ENCODE results near the gene RTKN.
"Not testable (repeated sequence)": the region's sequence is repeated elsewhere in the genome, so short reads cannot be mapped to it uniquely, and the experiment has no call there.

The RTKN gene

DNA sequence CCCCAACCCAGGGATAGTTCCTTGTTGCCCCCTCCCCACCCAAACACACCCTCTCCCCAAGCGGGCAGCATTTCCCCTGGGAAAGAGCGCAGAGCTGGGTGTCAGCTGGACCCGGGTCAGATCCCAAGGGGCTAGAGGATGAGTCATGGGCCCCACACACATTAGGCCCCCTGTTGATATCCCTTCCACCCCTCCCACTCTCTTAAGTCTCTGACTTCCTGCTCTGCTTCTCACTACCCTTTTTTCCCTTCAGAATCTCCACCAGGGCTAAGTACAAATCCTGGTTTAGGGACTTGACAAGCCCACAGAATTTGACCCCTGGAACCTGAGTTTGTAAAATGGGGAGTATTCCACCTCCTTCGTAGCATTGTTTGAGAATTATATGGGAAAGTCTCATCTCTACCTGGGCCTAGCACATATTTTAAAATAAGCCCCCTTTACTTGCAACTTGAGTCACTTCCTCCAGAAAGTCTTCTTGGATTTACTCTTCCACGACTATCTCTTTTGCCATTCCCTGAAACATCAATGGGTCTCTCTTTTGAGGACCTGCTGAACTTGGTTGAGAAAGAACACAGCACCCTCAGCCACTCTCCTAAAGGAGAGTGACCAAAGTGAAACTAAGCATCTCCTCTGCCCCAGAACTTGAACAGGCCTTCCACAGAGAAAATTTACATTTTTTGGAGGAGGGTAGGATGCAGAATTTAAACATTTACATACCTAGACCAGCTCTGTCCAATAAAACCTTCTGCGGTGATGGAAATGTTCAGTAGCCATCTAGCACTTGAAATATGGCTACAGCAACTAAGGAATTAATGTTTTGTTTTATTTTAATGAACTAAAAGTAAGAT lies 4.7 kb downstream of the RTKN start:
- no peak for DNase-seq

DNA sequence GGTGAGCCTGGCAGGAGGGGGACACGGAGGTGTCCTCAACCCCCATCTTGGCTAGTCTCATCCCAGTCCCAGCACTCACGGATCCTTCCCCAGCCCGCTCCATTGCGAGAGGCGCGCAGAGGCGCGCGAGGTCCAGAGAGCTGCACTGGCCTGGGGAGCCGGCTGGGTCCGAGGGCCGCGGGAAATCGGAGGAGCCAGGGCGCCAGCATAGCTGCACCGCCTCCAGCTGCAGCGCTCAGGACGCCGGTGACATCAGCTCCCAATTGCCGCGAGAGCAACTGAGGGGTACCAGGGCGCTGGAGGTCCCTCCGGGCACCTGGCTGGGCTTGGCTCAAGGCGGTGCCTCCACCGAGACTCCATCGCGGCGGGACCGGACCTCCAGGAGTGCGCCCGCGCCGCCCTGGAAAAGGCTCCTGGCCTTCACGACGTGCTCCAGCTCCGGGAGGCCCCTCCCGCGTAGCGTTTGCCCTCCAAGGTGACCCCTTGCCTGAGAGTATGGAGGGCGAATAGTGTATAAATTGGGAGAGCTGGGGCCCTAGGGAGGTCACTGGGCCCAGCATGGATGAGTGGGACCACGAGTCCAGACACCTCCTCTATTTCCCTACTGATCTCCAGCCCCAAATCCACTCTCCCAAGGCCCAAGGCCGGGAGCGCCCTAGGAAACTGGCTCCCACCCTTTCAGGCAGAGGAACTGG lies 5.5 kb downstream of the RTKN start:
- no peak for DNase-seq

DNA sequence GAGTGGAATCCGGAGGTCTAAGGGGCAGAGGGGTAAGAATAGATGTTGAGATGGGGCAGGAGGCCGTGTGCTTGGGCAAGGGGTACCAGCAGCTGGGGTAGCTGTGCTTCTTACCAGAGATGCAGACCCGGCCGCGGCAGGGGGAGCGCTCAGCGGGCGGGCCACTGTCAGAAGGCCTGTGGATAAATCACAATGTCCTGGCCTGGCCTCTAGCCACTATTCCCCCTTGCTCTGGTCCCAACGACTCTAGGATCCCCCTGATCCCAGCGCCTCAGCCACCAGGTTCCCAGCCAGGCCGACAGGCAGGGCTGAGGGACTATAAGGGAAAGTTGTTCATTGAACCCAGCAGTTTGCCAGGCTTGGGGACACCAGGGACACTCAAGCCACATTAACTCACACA lies 11.2 kb downstream of the RTKN start:
- no peak for DNase-seq

DNA sequence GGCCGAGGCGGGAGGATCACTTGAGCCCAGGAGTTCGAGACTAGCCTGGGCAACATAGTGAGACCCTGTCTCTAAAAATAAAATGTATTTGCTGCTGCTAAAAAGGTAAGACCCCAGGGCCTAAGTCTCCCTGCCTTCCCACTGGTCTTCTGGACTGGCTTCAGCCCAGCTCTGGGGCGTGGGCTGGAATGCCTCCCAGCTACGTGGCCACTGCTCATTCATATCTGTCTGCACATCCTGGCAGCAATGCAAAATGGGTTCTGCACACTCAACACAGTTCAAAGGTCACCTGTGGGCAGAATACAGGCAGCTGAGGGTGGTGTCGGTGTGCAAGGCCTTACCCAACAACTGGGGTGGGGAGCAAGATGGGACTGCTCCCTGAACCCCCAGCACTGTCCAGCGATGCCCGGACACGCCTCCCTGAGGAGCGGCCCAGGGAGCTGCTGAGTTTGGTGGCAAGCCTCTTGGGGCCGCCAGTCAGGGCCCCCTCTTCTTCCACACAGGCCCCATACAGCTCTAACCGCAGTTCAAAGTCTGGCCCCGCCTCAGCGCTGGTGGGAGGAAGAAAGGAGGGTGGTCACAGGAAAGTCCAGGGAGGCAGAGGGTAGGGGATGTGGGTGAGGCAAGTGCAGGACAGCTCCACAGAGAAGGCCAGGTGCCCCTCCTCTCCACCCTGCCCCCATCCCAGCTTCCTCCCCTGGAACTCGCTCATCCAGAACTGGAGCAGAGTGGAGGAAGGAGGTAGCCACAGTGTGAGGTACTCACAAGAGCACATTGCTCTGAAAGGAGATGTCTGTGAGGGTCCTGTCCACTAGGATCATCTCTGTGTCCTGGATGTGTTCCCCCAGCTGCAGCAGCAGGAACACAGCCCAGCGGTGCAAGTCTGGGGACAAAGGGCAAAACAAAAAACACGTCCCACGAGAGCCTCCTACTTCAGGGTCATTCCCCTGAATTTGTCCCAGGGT lies 12.0 kb downstream of the RTKN start:
- no peak for DNase-seq

DNA sequence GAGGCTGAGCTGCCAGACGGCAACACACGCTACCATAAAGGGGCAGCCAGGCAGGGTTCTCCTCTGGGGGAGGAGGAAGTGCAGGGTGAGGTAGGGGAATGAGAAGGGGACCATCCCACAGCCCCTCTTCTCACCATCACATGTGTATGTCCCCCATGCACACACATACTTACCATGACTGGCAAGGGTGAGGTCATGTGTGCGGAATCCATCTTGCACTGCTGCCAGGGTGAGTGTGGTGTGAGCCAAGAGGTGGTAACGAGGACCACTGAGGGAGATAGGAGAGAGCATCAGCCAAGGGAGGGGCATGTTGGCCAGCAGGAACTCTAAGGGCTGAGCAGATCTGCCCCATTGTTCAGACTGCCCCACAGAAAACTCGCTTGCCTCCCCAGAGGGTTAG lies 13.1 kb downstream of the RTKN start:
- DNase-seq = no peak

DNA sequence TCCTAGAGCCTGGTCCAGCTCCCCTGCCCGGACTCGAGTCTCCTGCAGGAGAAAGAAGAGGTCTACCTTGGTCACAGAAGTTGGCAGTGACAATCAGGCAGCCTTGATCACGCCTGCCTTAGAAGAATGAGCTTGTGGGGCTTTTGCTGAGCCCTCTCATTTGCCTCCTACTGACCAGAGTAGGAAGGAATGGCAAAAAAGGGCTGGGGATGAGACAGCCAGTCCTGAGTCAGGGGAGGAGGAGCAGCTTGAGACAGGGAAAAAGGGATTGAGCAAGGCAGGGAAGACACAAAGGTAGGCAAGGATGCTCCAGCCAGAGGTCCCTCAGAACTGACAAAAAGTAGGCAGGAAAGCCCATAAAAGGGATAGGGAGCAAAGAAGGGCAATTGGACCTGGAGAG lies 14.2 kb downstream of the RTKN start:
- no peak for DNase-seq

DNA sequence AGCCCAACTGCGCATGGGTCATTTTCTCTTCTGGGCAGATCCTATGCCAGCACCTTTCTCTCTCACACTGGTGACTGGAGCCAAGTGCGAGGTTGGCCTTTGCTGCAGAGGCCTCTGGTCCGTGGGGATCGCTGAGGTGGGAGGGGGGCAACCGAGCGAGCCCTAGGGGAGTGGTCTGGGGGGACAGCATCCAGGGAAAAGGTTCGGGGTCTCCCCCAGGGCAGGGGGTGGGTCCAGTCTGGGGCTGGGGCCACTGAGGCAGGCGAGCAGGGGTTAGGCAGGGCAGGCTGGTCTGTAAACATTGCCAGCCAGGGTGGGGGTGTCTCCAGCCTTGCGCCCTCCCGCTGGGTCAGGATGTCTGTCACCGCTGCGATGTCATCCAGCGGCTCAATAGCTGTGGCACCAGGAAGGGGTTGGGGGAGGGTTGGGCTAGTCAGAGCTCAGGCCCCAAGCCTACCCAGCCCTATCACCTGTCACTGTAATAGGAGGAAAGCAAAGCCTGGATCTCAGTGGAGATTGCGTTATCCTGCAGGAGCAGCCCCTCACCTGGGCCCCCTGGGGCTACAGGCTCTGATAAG lies 15.5 kb downstream of the RTKN start:
- DNase-seq = no peak

DNA sequence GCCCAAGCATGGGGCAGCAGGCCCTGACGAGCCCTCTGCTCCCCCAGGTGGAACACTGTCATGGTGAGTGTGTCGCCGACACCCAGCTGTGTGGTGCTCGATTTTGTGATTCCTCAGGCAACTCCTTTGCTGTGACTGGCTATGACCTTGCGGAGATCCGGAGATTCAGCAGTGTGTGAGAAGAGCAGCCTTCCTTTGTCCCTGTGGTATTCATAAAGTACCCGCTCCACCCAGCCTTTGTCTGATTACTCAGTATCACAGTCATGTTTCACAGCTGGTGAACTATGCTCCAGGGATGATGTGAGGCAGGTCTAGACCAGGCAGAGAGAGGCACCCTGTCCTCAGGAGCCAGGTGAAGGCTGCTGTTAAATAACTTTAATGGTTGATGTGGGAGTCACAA lies 16.2 kb downstream of the RTKN start:
- no peak for DNase-seq

DNA sequence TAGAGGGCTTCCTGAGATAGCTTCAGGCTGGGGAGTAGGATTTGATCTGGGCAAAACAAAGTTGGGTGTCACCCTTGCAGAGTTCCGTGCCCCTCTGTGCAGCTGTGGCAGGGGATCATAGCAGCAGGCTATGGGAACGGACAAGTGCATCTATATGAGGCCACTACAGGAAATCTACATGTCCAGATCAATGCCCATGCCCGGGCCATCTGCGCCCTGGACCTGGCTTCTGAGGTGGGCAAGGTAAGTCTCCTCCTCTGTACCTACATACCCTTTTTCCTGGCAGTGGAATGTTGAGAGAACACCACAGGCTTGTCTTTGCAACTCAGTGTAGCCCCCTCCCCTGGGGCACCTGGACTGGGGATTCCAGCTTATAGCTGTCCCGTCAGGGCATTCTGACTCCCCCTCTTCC lies 16.7 kb downstream of the RTKN start:
- no peak for DNase-seq

DNA sequence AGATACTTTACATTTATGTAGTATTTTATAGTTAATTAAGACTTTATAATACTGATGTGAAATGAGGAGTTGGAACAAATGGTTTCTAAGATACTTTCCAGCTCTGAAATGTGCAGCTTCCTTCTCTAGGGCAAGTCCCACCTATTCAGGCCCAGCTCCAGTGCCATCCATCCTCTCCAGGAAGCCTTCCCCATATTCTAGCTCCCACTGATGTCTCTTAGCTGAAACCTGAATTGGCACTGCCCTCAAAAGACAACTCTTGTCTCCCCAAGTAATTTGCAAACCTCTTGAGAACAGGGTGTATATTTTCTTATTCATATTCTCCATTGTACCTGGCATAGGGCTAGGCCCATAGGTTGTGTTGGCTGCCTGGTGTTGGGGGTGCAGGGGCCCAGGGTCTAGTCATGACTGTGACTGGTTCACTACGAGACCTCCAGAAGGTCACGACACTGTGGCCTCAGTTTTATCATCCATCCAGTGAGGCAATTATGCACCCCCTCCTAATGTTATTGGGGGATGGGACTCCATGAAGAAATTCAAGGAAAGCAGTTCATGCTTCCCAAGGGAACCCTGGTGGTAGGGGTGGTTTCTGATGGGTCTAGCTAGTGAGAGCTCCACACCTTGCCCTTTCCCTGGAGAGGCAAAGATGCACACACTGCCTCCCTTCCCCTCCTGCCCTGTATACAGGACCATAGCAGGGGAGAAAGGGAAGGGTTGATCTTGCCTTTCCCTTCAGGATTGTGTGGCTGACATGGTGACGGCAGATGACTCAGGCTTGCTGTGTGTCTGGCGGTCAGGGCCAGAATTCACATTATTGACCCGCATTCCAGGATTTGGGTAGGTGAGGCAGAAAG lies 17.4 kb downstream of the RTKN start:
- DNase-seq = no peak

DNA sequence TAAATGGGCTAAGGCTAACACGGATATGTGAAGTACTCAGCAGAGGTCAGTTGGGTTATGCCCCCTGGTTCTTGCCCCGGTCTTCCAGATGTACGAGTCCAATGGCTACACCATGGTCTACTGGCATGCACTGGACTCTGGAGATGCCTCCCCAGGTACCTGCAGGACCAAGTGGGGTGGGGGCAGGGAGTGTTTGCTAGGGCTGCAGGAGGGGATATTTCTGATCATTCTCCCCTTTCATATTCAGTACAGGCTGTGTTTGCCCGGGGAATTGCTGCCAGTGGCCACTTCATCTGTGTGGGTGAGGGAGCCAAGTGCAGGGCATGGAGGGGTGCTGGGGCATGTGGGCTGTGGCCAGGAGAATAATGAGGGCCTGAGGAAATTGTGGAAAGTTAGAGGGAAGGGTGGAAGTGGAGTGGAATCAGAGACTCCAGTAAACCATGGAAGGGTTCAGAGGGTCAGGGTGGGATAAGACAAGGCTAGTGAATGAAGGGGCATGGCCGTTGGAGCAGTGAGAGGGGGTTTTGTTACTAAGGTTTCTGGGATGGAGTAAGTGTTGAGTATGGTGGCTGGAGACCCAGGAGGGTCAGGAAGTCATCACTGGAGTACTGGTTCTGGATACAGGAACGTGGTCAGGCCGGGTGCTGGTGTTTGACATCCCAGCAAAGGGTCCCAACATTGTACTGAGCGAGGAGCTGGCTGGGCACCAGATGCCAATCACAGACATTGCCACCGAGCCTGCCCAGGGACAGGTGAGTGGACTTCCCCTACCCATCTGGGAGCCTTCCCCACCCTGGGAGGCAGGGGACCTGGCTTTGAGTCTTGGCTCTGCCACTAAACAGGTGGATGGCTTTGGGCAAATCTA lies 18.3 kb downstream of the RTKN start:
- no peak for DNase-seq

DNA sequence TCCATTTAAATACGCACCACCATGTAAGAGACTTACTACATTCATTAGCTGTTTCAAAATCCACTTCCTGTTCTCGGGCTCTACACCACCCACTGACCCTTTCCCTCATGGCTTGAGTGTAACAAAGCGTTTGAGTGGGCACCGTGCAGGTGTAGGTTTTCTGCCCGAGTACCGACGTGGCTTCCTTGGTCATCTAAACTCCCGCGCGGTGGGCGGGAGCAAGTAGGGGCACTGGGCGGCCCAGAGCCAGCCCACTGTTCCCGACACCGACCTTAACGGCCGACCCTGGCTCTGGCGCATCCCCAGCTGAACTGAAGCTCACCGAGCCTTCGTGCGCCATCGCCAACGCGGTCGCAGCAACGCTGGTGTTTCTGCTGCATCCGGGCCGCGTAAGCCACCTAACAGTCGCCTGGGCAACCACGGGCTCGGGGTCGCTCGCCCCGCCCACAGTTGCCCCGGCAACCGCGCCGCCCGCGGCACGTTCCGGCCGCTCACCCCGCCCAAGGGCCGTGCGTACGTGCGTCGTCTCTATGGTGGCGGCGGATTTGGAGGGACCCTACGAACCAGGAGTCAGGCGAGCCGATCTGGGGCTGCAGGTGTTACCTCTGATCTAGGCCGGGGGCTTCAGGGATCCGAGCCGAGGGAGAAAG lies 20.4 kb downstream of the RTKN start, which contains the start of the genes C2orf81 and WDR54:
Gene C2orf81 (minus strand): TSS at position 399 of the 650 bp plus-strand sequence. CDS start 59 bp downstream, at position 340.
Gene WDR54 (plus strand): TSS at position 510 of the 650 bp plus-strand sequence. CDS start 424 bp downstream, outside the sequence.
- peak; percentile 83 to 97 (median 90) for DNase-seq

DNA sequence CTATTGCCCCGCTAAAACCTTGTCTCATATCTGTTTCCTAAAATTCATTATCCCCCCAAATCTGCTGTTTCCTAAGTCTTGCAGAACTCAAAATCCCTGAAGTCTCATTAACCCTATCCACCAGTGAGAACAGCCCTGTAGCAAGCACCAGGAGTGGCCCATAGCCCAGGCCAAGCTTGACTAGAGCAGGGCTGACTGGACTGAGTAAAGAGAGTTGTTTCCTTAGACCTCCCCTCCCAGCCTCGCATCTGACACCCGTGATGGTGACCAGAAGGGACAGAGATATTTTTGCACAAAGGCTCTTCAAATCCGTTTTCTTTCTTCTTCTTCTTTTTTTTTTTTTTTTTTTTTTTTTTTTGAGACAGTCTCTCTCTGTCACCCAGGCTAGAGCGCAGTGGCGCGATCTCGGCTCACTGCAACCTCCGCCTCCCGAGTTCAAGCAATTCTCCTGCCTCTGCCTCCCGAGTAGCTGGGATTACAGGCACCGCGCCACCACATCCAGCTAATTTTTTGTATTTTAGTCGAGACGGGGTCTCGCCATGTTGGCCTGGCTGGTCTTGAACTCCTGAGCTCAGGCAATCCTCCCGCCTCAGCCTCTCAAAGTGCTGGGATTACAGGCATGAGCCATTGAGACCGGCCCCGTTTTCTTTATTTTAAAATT lies 21.2 kb downstream of the RTKN start:
- DNase-seq = not testable (repeated sequence)

DNA sequence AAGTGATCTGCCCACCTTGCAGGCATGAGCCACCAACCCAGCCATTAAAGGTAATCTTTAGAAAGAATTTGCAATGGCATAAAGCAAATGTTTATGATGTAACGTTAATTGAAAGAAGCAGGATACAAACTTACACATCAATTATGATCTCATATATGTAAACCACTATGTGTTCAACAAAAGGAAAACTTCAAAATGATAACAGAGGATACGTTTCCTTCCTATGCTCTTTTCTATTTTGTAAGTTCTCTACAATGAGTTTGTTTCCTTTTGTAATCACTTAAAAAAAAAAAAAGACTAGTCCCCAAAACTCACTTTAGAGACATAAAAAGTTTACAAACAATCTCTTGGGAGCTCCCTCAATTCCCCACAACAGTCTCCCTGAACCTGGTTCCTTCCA lies 21.7 kb downstream of the RTKN start:
- no peak for DNase-seq

DNA sequence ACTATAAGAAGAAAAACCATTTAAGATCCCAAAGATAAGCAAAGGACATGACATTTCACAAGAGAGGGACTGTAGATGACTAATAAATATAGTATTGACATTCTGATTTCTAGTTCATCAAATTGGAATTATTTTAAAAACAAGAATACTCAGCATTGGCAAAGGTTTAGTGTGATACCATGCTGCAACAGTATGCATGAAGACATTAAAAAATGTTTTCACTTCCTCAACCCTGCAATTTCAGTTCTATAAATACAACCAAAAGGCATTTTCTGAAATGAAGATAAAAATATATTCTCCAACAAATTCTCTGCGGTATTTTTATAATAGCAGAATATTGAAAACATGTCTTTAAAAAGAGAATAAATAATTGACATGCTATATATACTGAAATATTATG lies 22.4 kb downstream of the RTKN start:
- no peak for DNase-seq

DNA sequence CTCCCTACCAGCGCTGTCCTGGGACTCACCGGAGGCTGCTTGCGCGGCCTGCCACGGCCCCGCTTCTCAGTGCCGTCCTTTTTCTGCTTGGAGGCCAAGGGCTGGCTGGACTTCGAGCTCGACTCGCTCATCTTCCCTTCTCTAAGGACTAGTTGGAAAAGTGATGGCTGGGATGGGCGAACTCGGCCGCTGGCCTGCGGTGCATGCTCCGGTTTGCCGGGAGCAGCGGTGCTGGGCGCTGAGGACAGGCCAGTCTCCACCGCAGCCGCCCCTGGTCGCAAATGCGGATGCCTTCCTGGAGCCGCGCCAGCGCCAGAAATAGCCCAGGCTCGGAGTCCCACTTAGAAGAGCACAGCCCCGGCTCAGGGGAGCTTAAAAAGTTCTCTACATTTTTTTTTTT lies 23.4 kb downstream of the RTKN start:
- no peak for DNase-seq

DNA sequence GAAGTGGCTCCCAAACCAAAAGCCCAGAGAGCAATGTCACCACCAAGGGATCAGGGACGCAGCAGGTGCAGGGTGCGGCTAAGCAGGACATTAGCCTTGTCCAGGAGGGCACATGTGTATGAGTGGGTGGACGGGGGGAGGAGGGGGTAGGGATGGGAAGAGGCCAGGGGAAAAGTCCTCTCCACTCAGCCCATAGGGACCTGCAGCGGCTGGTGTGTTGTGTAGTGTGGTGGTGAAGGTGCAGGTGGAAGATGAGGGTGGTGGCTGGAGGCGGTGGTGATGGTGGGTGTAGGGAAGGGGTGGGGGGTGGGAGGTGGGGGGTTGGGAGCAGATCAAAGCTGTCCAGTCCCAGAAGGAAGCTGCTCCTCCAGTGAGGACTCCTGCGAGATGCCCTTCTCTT lies 24.0 kb downstream of the RTKN start:
- no peak for DNase-seq

DNA sequence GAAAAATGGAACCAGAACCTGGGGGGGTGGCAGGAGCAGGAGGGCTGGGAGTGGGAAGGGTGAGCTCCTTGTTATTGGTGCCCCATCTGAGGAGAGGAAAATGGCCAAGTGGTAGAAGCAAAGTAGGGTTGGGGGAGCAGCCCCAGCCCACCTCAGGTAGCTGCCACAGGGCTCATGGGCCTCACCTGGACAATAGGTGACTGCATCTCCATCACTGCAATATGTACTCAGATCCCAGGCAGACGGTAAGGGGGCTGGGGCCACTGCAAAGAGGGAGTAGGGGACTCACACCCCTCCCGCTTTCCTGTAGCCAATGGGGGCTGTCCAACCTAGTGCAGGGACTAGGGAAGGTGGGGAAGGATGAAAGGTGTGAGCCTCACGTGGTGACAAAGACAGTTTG lies 24.5 kb downstream of the RTKN start:
- no peak for DNase-seq

DNA sequence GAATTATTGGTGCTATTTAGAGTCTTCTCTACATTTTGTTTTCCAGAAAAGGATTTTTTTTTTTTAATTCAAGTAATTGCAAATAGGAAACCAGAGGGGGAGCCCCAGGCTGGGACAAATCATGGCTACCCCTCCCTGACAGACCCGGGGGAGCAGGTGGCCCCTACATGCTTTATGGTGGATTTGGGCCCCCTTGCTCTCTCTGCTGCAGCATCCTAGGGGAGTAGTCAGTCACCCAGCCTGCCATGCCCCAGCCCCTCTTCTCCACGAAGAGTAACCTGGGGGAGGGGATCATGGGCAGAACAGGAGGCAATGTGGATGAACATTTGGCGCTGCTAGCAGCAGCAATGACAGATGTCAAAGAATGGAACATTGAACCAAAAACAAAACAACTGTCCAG lies 25.0 kb downstream of the RTKN start:
- DNase-seq = no peak

Measured in T-helper 2 cell (primary cell).